MV-4-11 (cell line): Measurements from ENCODE around the gene NFKBIA.
"Not testable (repeated sequence)": the region's sequence is repeated elsewhere in the genome, so short reads cannot be mapped to it uniquely, and the experiment has no call there.

Experiments used
- DNase-seq: peaks from one replicate; lab custom pipeline; 2025; lab: John Stamatoyannopoulos, UW

The NFKBIA gene

DNA sequence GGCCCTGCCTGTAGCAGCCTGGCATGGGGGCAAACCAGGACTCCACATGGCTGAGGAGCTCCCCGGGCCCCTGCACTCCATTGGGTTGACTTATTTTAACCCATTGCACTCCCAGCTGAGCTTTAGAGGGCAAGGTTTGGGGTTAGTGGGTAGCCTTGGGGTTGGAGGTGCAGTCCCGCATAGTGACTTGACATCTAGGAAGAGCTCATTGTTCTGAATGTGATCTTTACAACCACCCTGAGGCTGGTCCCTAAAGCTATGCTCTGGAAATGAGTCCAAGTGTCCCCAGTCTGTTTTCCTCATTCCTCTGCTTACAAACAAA, 36.4 kb downstream of the NFKBIA start:
- no peak for DNase-seq

DNA sequence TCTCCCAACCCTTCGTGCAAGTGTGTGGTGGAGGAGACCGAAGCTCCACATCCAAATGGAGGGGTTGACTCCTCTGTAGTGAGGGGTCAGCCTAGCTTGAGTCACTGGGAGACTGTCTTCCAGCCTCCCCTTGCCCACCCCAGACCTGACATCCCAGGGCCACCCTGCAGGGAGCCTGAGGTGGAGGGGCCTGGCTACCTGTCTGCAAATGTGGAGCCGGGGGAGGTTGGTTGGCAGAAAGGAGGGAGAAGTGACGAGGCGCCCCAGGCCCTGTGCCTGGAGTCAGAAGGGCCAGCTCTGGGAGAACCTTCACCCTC, 37.5 kb downstream of the NFKBIA start:
- DNase-seq, result no peak

GRCh38 chr14:35366521-35366976, 38.0 kb downstream of the NFKBIA start:
- no peak for DNase-seq

DNA sequence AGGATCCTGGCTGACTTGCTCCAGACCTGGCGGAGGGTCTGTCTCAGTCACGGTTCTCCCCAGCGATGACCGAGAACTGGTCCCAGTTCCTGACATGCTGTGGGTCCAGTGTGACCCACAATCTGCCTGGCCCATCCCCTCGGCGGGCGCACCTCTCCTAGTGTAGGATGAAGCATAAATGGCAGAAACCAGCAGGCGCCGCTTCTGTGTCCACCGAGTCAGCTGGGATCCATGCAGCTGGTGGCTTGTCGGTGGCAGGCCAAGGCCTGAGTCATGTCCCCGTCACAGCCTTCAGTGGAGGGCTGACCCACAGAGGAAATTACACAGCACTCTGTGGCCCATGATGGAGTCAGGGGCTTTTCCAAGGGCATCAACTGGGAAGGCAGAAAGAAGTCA, 38.5 kb downstream of the NFKBIA start:
- DNase-seq, result peak; percentile 33

- DNase-seq, result peak; percentile 62
Observed at GRCh38 chr14:35365130-35366055, 39.2 kb downstream of the NFKBIA start.

DNA sequence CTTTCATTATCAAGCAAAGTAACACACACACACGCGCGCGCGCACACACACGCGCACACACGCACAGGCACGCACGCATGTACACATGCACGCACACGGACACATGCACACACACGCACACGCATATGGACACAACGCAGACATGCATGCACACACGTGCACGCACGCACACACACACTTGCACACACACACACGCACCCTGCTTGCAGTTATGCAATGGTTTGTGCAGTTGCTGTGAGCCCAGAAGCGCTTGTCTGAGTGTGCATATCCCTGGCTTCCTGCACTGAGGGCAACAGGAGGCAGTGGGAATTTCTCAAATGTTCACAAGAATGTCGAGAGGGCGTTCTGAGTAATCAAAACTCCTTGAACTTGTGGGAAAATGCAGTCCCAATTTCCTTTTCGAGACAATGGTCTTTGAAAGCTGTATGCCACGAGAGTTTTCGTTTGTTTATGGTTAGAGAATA, 41.6 kb downstream of the NFKBIA start:
- DNase-seq, result no peak

GRCh38 chr14:35362450-35362849, 42.1 kb downstream of the NFKBIA start:
- no peak for DNase-seq

DNA sequence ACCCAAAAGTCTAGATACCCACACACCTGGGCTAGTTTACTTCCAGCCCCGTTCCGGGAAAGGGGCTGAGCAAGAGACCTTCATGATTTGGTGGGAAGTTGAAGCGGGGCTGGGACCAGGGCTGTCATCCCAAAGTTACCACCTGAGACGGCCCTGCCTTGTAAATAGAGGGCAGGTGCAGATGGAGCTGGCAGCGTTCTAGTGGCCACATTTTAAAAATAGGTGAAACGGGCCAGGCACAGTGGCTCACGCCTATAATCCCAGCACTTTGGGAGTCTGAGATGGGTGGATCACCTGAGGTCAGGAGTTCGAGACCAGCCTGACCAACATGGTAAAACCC, 43.4 kb downstream of the NFKBIA start:
- DNase-seq, result no peak

DNA sequence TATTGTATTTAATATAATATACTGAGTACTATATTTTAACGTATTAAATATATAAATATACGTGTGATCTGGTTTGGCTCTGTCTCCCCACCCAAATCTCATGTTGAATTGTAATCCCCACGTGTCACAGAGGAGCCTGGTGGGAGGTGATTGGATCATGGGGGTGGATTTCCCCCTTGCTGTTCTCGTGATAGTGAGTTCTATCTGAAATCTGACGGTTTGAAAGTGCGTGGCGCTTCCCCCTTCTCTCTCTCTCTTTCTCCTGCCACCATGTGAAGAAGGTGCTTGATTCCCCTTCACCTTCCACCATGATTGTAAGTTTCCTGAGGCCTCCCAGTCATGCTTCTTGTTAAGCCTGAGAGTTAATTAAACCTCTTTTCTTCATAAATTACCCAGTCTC, 44.9 kb downstream of the NFKBIA start:
- not testable (repeated sequence) for DNase-seq

DNA sequence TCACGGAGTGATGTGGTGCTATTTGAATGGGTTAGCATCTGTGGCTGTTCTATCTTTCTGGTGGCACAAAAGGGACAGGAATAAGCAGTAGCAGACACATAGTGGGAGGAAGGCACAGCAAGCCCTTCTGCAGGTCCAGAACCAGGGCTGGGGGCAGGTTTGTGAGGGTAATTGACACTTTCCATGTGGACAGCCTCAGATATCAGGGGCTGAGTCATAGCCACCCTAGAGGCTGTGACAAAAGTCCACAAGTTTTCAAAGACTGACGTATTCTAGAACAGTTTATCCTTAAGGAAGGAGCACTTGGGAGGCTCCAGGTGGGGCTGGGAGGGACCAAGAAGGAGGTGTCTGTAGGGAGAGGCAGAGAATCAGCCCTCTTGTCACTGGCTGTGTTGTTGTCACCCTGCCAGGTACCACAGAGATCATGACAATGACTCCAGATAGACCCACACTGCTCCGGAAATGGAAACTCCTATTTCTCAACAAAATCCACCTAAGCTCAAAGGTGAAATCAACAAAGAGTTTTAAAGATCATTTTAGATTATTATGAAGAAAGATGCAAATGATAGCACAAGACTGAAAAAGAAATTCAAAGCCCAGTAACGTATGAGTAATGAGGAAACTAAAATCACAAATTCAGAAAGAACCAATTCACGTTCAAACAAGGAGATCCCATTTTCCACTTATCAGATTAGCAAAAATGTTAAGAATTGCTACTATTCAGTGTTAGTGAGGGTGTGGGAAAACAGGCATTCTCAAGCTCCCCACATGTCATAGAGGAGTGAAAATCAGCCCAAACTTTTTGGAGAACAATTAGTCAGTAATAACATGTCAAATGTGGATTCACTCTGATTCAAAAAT, 48.3 kb downstream of the NFKBIA start:
- DNase-seq, result no peak

GRCh38 chr14:35355235-35355634, 49.3 kb downstream of the NFKBIA start:
- DNase-seq, result not testable (repeated sequence)

GRCh38 chr14:35353409-35354172, 51.0 kb downstream of the NFKBIA start:
- DNase-seq, result no peak

GRCh38 chr14:35352274-35353233, 52.0 kb downstream of the NFKBIA start:
- DNase-seq, result peak; percentile 41

- no peak for DNase-seq
Observed at GRCh38 chr14:35351897-35352273, 52.7 kb downstream of the NFKBIA start.
